IMR-90 (cell line): ENCODE data around the gene SNX22. TPM values are rescaled to one million over a fixed set of nuclear protein-coding genes. Genes with fewer than 3 reads are reported as not detected.

ENCODE experiments used
- ATAC-seq: fragments of 200-7000 bp; cut with Tn5 transposase; 2 replicates; pipeline ENCODE4 v1.9.1; 2020; ENCODE audit warnings: low read depth, mild to moderate bottlenecking, moderate library complexity
- BruUV-seq: library from RNA; stranded (reverse); fragments of 400-500 nt; replicated peaks from 2 replicates; lab custom pipeline; 2021; lab: Mats Ljungman, UMichigan
- CTCF ChIA-PET: fragments of 300-600 bp; formaldehyde crosslinking; extraction: SDS; loops from one replicate; lab custom pipeline; 2021; ENCODE audit warnings: antibody characterized with exemption; lab: Yijun Ruan, JAX
- POLR2A ChIA-PET: fragments of 300-600 bp; sonication (Branson Sonifier 250); formaldehyde crosslinking; loops from one replicate; lab custom pipeline; 2022; ENCODE audit warnings: antibody characterized with exemption; ENCODE audit not compliant: unreplicated experiment; lab: Charles Lee
- DNase-seq: peaks from one replicate; pipeline ENCODE4 v3.0.0; 2013
- H2AFZ ChIP-seq: replicated peaks from 2 replicates; pipeline ENCODE3; 2013; ENCODE audit warnings: low read length, mild to moderate bottlenecking; ENCODE audit not compliant: poor library complexity
- H2AK5ac ChIP-seq: 2 replicates; pipeline ENCODE4 v1.6.1; 2013; ENCODE audit warnings: low read depth, low read length, inconsistent platforms
- H2AK9ac ChIP-seq: replicated peaks from 2 replicates; pipeline ENCODE3; 2013; ENCODE audit warnings: mild to moderate bottlenecking, low read depth, low read length, moderate library complexity; ENCODE audit not compliant: poor library complexity
- H2BK120ac ChIP-seq: 2 replicates; pipeline ENCODE4 v1.6.1; 2013; ENCODE audit warnings: low read depth, low read length, inconsistent platforms
- H2BK15ac ChIP-seq: 3 replicates; pipeline ENCODE4 v1.6.1; 2013; ENCODE audit warnings: low read depth, low read length, inconsistent platforms
- H2BK20ac ChIP-seq: 2 replicates; pipeline ENCODE4 v1.6.1; 2013; ENCODE audit warnings: low read depth, mild to moderate bottlenecking, inconsistent platforms, low read length, moderate library complexity
- H2BK5ac ChIP-seq: 2 replicates; pipeline ENCODE4 v1.6.1; 2013; ENCODE audit warnings: mild to moderate bottlenecking, low read depth, low read length, inconsistent platforms; ENCODE audit not compliant: poor library complexity, severe bottlenecking
- H3K14ac ChIP-seq: replicated peaks from 2 replicates; pipeline ENCODE4 v1.6.1; 2013; ENCODE audit warnings: low read depth, low read length, inconsistent platforms
- H3K18ac ChIP-seq: 2 replicates; pipeline ENCODE4 v1.6.1; 2013; ENCODE audit warnings: low read depth, low read length, control low read depth
- H3K23ac ChIP-seq: 2 replicates; pipeline ENCODE4 v1.6.1; 2013; ENCODE audit warnings: low read depth, low read length, inconsistent platforms
- H3K27ac ChIP-seq: 2 replicates; pipeline ENCODE4 v1.5.1; 2013; ENCODE audit warnings: mild to moderate bottlenecking, control low read depth, low read length; ENCODE audit not compliant: insufficient read depth
- H3K27me3 ChIP-seq: 2 replicates; pipeline ENCODE4 v1.6.1; 2013; ENCODE audit warnings: low read length; ENCODE audit not compliant: control insufficient read depth, insufficient read depth
- H3K36me3 ChIP-seq: 2 replicates; pipeline ENCODE4 v1.6.1; 2013; ENCODE audit warnings: low read length, mixed read lengths; ENCODE audit not compliant: control insufficient read depth, insufficient read depth
- H3K4ac ChIP-seq: 2 replicates; pipeline ENCODE4 v1.6.1; 2013; ENCODE audit warnings: low read depth, low read length, inconsistent platforms
- H3K4me1 ChIP-seq: 2 replicates; pipeline ENCODE4 v1.6.1; 2013; ENCODE audit warnings: low read length, mixed read lengths; ENCODE audit not compliant: control insufficient read depth, insufficient read depth
- H3K4me2 ChIP-seq: 2 replicates; pipeline ENCODE4 v1.6.1; 2013; ENCODE audit warnings: low read depth, mild to moderate bottlenecking, control low read depth, low read length, moderate library complexity
- H3K4me3 ChIP-seq: 2 replicates; pipeline ENCODE4 v1.5.1; 2013; ENCODE audit warnings: low read depth, mild to moderate bottlenecking, control low read depth, low read length, moderate library complexity; ENCODE audit not compliant: insufficient read depth
- H3K56ac ChIP-seq: 2 replicates; pipeline ENCODE4 v1.6.1; 2013; ENCODE audit warnings: low read length, inconsistent platforms; ENCODE audit not compliant: insufficient read depth; ENCODE audit errors: extremely low read depth
- H3K79me1 ChIP-seq, 2 experiments: 2 replicates each; pipeline ENCODE4 v1.6.1; 2013; ENCODE audit warnings: low read length in 2 of 2, inconsistent platforms in 1 of 2, low read depth in 1 of 2
- H3K9ac ChIP-seq: 2 replicates; pipeline ENCODE4 v1.6.1; 2013; ENCODE audit warnings: low read depth, low read length, control low read depth
- H3K9me1 ChIP-seq: 2 replicates; pipeline ENCODE4 v1.6.1; 2013; ENCODE audit warnings: low read length, inconsistent platforms; ENCODE audit not compliant: insufficient read depth
- H3K9me3 ChIP-seq: 2 replicates; pipeline ENCODE4 v1.6.1; 2013; ENCODE audit warnings: low read length; ENCODE audit not compliant: control insufficient read depth, insufficient read depth
- H4K20me1 ChIP-seq: 2 replicates; pipeline ENCODE4 v1.6.1; 2013; ENCODE audit warnings: low read length, inconsistent platforms; ENCODE audit not compliant: insufficient read depth
- H4K5ac ChIP-seq: 2 replicates; pipeline ENCODE4 v1.6.1; 2013; ENCODE audit warnings: mild to moderate bottlenecking, low read depth, low read length, control low read depth
- H4K8ac ChIP-seq, 2 experiments: 2 replicates each; pipeline ENCODE4 v1.6.1; 2013; ENCODE audit warnings: low read depth in 2 of 2, low read length in 2 of 2, control low read depth in 1 of 2, inconsistent platforms in 1 of 2
- H4K91ac ChIP-seq: 2 replicates; pipeline ENCODE4 v1.6.1; 2013; ENCODE audit warnings: low read depth, low read length, inconsistent platforms; ENCODE audit not compliant: insufficient read depth
- NFE2L2 ChIP-seq: fragments of 150-350 bp; IDR thresholded peaks from 2 replicates; pipeline ENCODE4 v1.6.1; 2016; ENCODE audit warnings: low read depth, mild to moderate bottlenecking, low read length
- WGBS, 2 experiments: methylation state at CpG; one replicate each; pipeline versions ENCODE4 v1.1.5 to v1.1.7; 2013; ENCODE audit warnings: missing lambda C conversion rate in 2 of 2; ENCODE audit not compliant: insufficient read length in 1 of 2; ENCODE audit errors: extremely low coverage in 2 of 2; 5-methylcytosine and 5-hydroxymethylcytosine counted together
- dilution Hi-C: fragments of 300-500 bp; cut with HindIII; formaldehyde crosslinking; loops from one replicate; pipeline ENCODE4 v1.14.3; 2018; ENCODE audit warnings: low sequenced_read_pairs; ENCODE audit not compliant: unreplicated experiment
- in situ Hi-C: fragments of 300-500 bp; cut with MboI; formaldehyde crosslinking; loops from 3 replicates; pipeline ENCODE4 v1.14.3; 2019; ENCODE audit warnings: low sequenced_read_pairs, inconsistent platforms, mixed read lengths
- intact Hi-C: fragments of 100-400 bp; cut with micrococcal nuclease; formaldehyde crosslinking; loops from 2 replicates; pipeline ENCODE4 v1.10.0; 2022
- polyA plus RNA-seq, 3 experiments: library from polyadenylated mRNA; depleted of rRNA; stranded (reverse); fragments of >200 nt; gene quantifications; 2 replicates each; pipeline ENCODE4 v1.2.3, GENCODE V29; 2012; ENCODE audit warnings: low replicate concordance in 1 of 3
- total RNA-seq: library from RNA; depleted of rRNA; stranded (reverse); fragments of >200 nt; gene quantifications from 2 replicates; pipeline ENCODE4 v1.2.3, GENCODE V29; 2012

SNX22 gene
- total and polyA plus RNA-seq, 2 of the 4 experiments (the other 2 are of a cell fraction), result 0.12 to 0.18 TPM

DNA sequence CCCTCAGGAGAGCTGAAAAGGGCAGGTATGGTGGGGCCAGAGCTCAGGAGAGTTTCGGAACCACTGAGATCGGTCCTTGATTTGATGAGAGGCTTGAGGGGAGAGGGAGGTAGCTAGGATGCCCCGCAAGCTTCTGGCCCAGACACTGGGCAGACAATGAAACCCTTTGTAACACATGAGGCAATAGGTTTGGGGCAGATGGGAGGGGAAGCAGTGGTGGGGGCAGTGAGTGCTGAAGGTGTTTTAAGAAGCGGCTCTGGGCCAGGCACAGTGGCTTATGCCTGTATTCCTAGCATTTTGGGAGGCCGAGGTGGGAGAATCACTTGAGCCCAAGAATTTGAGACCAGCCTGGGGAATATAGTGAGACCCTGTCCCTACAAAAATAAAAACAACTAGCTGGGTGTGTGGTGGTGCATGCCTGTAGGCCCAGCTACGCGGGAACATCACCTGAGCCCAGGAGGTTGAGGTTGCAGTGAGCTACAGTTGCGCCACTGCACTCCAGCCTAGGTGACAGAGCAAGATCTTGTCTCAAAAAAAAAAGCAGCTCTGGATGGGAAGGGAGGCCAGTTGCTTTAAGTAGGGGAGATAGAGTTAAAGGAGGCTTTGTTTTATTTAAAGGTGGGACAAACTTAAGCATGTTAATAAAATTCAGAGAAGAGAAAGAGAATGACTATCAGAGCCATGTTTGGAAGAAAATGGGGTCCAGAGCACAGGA is 9.6 kb upstream of the SNX22 start:
- H3K4me2 ChIP-seq, result no peak overlapping the region
- no peak overlapping the region for H3K56ac ChIP-seq
- H3K36me3 ChIP-seq, result peaks cover 32% of the 10 kb centered on the region
- H2AK5ac ChIP-seq, result no peak overlapping the region
- no peaks in the 10 kb centered on the region for H4K20me1 ChIP-seq
- no peak overlapping the region for H3K4ac ChIP-seq
- H2AK9ac ChIP-seq, result no peak overlapping the region
- no peak overlapping the region for H3K18ac ChIP-seq
- no peak overlapping the region for H2BK20ac ChIP-seq
- H3K27me3 ChIP-seq, result no peaks in the 10 kb centered on the region
- no peaks in the 10 kb centered on the region; the same call in 1 of the 2 replicates for H3K4me1 ChIP-seq
- no peak for TF ChIP-seq NFE2L2
- dilution Hi-C loops, result no loop called here
- H2BK15ac ChIP-seq, result no peak overlapping the region
- 97% methylated on average over 5 of the region's 8 CpGs; no CpG with 5 or more reads in 1 of the 2 experiments for WGBS, 2 experiments
- in situ Hi-C loops, result no loop called here
- H3K27ac ChIP-seq, result no peak overlapping the region
- H3K14ac ChIP-seq, result no peak overlapping the region
- intact Hi-C loops, result no loop called here
- H2BK5ac ChIP-seq, result no peak overlapping the region
- H4K5ac ChIP-seq, result no peak overlapping the region
- peaks cover 3 to 6% of the 10 kb centered on the region in 2 experiments; a peak in 1 of 4 replicates for H3K79me1 ChIP-seq
- H3K9ac ChIP-seq, result no peak overlapping the region
- ChIA-PET CTCF (interaction anchor here (1.1 kb wide), 1 partner anchor 11 kb away, joined by 4 read pairs; no protein-coding TSS in a partner anchor), POLR2A (no interaction called here)
- DNase-seq (no peak), ATAC-seq (no peak)
- no peak overlapping the region for H2AFZ ChIP-seq
- no peaks in the 10 kb centered on the region for H3K9me3 ChIP-seq
- no peak overlapping the region for H3K4me3 ChIP-seq
- H3K9me1 ChIP-seq, result peaks cover 8% of the 10 kb centered on the region; the same call in 1 of the 2 replicates
- no TSS peak for BruUV-seq
- no peak overlapping the region for H2BK120ac ChIP-seq
- H4K8ac ChIP-seq, result no peak overlapping the region
- no peak overlapping the region for H4K91ac ChIP-seq
- no peak overlapping the region for H3K23ac ChIP-seq
